Mesothelial cell of epicardium (in vitro differentiated cells): ENCODE data around the gene ARHGAP25. TPM values are rescaled to one million over a fixed set of nuclear protein-coding genes. Genes with fewer than 3 reads are reported as not detected.

Source experiments
- DNase-seq, 2 experiments: peaks; one replicate each; pipeline ENCODE4 v3.0.0; 2021; ENCODE audit warnings: low spot score in 2 of 2; ENCODE audit not compliant: unreplicated experiment in 2 of 2
- H3K27ac Mint-ChIP-seq: 2 replicates; pipeline ENCODE4 v1.8.0; 2021; ENCODE audit warnings: mixed read lengths
- H3K27me3 Mint-ChIP-seq: 2 replicates; pipeline ENCODE4 v1.8.0; 2021; ENCODE audit warnings: low read depth, mixed read lengths
- H3K36me3 Mint-ChIP-seq: 2 replicates; pipeline ENCODE4 v1.8.0; 2021; ENCODE audit warnings: mixed read lengths
- H3K4me1 Mint-ChIP-seq: 2 replicates; pipeline ENCODE4 v1.8.0; 2021; ENCODE audit warnings: mixed read lengths
- H3K4me3 Mint-ChIP-seq: 2 replicates; pipeline ENCODE4 v1.8.0; 2021; ENCODE audit warnings: mild to moderate bottlenecking, moderate library complexity, mixed read lengths
- H3K9me3 Mint-ChIP-seq: 2 replicates; pipeline ENCODE4 v1.8.0; 2021; ENCODE audit warnings: mixed read lengths
- total RNA-seq: library from RNA; stranded (reverse); gene quantifications from 3 replicates; pipeline ENCODE4 v1.2.1, GENCODE V29; 2021
- TF ChIP-seq, protein P1 (sequence below): fragments of 200-600 bp; sonication (generic); IDR thresholded peaks from one replicate; pipeline ENCODE4 v1.5.0; 2021; ENCODE audit warnings: antibody characterized with exemption; ENCODE audit not compliant: unreplicated experiment

Gene ARHGAP25
- total RNA-seq, 1 donor from 2014 or later, result 1.4 TPM

DNA sequence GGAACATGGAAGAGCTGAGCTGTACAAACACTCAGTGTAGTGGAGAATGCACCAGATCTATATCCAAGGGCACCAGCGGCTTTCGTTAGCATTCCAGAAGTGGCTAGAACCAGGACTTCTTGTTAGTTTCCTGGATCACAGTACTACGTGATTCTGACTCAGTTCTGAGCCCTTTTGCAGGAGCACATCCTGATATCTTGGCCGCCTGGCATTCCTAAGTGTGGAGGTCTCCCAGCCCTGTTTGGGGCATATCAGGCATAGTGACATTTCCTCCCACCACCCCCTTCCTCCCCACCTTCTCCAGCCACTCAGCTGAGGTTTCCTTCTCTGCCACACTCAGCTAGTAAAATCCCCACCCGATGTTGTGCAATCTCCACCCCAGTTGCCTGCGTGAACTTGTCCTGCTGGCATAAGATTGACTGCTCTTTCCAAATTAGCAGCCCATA is 73.2 kb downstream of the ARHGAP25 start:
- Mint-ChIP-seq H3K4me1 (peaks cover 3% of the 10 kb centered on the region), H3K36me3 (no peaks in the 10 kb centered on the region), H3K27ac (no peak overlapping the region), H3K4me3 (no peak overlapping the region), H3K27me3 (peaks cover 6% of the 10 kb centered on the region), H3K9me3 (no peaks in the 10 kb centered on the region)
- no peak for DNase-seq
- TF ChIP-seq, protein P1, sequence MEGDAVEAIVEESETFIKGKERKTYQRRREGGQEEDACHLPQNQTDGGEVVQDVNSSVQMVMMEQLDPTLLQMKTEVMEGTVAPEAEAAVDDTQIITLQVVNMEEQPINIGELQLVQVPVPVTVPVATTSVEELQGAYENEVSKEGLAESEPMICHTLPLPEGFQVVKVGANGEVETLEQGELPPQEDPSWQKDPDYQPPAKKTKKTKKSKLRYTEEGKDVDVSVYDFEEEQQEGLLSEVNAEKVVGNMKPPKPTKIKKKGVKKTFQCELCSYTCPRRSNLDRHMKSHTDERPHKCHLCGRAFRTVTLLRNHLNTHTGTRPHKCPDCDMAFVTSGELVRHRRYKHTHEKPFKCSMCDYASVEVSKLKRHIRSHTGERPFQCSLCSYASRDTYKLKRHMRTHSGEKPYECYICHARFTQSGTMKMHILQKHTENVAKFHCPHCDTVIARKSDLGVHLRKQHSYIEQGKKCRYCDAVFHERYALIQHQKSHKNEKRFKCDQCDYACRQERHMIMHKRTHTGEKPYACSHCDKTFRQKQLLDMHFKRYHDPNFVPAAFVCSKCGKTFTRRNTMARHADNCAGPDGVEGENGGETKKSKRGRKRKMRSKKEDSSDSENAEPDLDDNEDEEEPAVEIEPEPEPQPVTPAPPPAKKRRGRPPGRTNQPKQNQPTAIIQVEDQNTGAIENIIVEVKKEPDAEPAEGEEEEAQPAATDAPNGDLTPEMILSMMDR, result no peak

DNA sequence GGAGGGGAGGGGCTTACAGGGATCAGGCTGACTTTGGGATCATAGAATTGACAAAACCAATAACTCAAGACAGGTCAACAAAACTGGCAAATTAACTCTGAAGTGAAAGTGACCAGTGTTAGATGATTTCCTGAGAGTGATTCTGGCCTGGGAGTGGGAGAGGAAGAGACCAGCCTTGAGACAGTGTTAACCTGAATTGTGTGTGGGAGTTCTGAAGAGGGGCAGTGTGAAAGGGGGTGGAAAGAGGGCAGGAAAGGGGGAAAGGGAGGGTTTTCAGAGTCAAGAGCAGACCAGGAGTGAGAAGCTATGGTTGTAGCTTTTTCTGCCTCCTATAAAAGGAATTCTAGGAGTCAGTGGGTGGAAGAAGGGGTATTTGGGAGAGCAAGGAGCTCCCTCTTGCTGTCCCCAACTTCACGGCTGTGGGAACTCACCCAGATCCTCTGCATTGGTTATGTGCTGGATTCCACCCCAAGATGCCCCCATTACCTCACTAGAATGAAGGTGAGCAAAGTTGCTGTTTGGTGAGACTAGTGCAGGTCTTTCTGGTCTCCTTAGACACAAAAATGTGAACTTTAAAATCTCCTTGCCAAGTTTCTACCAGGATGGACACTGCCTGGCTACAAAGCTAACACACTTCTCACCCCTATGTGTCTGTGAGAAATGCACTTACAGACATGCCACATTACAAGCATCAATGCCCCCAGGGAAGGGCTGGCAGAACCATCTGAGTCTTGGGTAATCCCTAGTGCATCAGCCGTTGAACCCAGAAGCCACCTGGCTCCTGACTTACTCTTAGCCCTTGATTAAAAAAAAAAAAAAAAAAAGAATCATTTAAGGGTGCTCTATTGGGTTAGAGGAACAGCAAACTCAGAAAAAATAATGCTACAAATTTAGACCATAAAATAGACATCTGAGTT is 75.0 kb downstream of the ARHGAP25 start:
- H3K27ac Mint-ChIP-seq, result no peak overlapping the region
- no peak for DNase-seq
- peaks cover 6% of the 10 kb centered on the region for H3K27me3 Mint-ChIP-seq
- peaks cover 3% of the 10 kb centered on the region for H3K4me1 Mint-ChIP-seq
- H3K36me3 Mint-ChIP-seq, result no peaks in the 10 kb centered on the region
- TF ChIP-seq, protein P1, result no peak
- H3K4me3 Mint-ChIP-seq, result no peak overlapping the region
- H3K9me3 Mint-ChIP-seq, result no peaks in the 10 kb centered on the region

DNA sequence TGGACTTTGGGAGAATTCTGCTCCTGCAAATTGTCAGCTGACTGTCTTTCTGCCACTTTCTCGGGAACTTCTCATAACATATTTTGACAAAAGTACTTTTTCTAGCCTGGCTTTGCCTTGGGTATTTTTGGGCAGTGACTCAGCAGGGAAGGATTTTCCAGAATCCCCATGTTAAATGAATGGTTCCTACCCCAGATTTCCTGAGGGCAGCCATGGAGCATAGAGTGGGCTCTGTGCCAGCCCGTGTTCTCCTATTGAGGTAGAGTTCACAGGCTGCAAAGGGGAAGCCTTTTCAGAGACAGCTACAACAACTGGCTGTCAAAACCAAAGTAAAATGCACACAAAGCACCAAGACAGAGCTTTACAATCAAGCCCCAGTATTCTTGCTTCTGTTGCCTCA is 76.8 kb downstream of the ARHGAP25 start:
- H3K4me1 Mint-ChIP-seq, result peaks cover 6% of the 10 kb centered on the region
- H3K27me3 Mint-ChIP-seq, result no peaks in the 10 kb centered on the region
- no peak for DNase-seq
- no peaks in the 10 kb centered on the region for H3K36me3 Mint-ChIP-seq
- no peak overlapping the region for H3K4me3 Mint-ChIP-seq
- no peak overlapping the region for H3K27ac Mint-ChIP-seq
- no peaks in the 10 kb centered on the region for H3K9me3 Mint-ChIP-seq
- TF ChIP-seq, protein P1, result no peak

DNA sequence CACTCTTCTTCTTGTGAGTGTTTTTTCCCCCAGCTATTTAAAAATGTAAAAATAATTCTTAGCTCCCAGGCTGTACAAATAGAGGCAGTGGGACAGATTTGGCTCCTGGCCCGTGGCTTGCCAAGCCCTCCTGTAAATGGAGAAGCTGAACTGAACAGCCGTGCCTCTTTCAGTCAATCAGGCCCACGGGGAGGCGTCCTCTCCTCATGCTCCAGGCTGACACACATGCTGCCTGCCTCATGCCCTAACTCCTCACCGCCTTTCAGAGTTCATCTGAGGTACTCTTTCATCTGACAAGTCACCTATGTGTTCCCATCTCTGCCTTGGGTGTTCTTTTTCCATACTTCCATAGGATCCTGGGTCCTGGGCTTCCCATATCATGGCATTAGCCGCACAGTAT is 77.6 kb downstream of the ARHGAP25 start:
- H3K27me3 Mint-ChIP-seq, result no peaks in the 10 kb centered on the region
- no peak overlapping the region for H3K27ac Mint-ChIP-seq
- H3K9me3 Mint-ChIP-seq, result no peaks in the 10 kb centered on the region
- peaks cover 6% of the 10 kb centered on the region for H3K4me1 Mint-ChIP-seq
- TF ChIP-seq, protein P1, result no peak
- H3K36me3 Mint-ChIP-seq, result no peaks in the 10 kb centered on the region
- no peak overlapping the region for H3K4me3 Mint-ChIP-seq
- DNase-seq, result no peak

DNA sequence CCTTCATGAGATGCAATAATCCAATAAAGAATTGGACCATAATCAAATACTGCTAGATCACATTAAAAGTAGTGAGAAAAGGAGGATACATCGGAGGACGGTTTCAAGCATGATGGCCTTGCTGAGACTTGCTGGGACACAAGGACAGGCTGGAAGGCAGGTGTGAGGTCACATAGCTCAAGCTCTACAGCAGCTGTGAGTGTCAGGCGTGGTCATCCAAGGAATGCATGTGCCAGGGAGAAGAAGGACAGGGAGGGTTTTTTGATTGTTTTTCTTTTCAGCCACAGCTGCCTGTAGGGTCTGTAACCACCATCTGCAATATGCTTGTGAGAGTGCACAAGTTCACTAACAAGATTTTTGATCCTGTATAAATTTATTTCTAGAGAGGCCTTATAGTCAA is 79.0 kb downstream of the ARHGAP25 start:
- TF ChIP-seq, protein P1, result no peak

More for the DNA sequence above, 79.0 kb downstream of the ARHGAP25 start:
- H3K4me3 Mint-ChIP-seq, result no peak overlapping the region
- H3K4me1 Mint-ChIP-seq, result peaks cover 4% of the 10 kb centered on the region
- H3K9me3 Mint-ChIP-seq, result no peaks in the 10 kb centered on the region
- no peak overlapping the region for H3K27ac Mint-ChIP-seq
- H3K36me3 Mint-ChIP-seq, result no peaks in the 10 kb centered on the region
- DNase-seq, result no peak
- H3K27me3 Mint-ChIP-seq, result no peaks in the 10 kb centered on the region
